DMS53 treated with DMSO at 0.1 percent for 48 hours (cell line): ENCODE measurements around the gene PAN3.
"Not testable (repeated sequence)": the region's sequence is repeated elsewhere in the genome, so short reads cannot be mapped to it uniquely, and the experiment has no call there.

ENCODE experiments used
- DNase-seq: peaks from one replicate; lab custom pipeline; 2025; ENCODE audit not compliant: unreplicated experiment; lab: John Stamatoyannopoulos, UW

Gene PAN3

DNA sequence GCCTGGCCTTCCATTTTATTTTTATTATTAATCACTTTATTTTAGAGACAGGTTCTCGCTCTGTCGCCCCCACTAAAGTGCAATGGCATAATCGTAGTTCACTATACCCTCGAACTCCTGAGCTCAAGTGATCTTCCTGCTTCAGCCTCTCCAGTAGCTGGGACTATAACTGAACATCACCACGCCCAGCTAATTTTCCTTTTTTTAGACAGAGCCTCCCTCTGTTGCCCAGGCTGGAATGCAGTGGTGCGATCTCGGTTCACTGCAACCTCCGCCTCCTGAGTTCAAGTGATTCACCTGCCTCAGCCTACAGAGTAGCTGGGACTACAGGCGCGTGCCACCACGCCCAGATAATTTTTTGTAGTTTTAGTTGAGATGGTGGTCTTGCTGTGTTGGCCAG, 6.7 kb upstream of the PAN3 start:
- no peak for DNase-seq

DNA sequence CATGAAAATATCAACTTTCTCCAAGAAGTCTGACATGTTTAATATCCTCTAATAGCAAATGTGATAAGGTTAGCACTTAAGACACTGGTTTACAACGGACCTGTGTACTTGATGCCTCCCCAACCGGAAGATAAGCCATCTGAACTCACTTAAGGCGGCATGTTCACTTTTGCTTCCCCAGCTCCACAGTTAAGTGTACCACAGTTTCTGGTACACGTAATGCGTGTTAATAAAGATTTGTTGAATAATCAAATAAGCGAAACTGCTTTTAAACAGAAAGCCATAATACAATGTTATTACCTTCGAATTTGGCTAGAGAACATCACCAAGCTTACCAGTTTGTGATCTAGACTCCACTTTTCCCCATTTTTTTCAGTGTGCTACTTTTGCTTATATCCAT, 1.4 kb upstream of the PAN3 start:
- no peak for DNase-seq

DNA sequence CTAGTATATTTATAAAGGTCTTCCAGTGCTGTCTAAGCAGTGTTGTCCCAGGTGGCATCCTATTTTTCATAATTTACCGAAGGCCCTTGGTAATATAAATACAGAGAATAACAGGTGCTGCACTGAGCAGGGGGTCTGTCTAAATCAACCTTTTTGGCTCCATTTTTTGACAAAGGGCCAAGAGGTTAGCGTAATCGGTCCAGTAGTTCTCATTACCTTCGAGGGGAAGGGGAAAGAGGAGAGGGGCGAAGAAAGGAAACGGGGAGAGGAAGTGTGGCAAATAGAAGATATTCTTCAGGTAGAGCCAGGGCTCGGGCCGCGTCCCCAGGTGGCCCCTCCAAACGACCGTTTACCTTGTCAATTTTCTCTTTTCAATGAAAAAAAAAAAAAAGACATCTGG, 749 bp upstream of the PAN3 start:
- no peak for DNase-seq

DNA sequence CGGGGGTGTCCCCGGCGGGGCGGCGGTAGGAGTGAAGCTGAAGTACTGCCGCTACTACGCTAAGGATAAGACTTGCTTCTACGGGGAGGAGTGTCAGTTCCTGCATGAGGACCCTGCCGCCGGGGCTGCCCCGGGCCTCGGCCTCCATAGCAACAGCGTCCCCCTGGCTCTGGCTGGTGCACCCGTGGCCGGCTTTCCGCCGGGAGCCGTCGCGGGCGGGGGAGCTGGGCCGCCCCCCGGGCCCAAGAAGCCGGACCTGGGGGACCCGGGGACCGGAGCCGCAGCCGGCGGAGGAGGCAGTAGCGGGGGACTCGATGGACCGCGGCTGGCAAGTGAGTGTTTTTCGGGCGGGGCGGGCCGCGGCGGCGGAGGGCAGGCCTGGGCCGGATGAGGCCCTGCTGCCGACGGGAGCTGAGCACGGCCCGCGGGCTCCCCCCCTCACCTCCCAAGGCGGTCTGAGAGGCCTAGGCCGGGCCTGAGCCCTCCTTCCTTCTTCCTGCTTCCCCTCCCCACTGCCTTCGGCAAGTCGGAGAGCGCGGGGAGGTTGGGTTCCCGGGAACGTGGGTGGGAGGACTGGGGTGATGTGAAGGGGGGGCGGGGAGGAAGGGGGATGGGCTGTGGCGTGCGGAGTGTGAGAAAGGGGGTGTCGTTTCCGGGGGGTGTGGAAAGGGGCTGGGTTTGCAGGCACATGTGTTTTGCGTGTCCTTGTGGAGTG, 568 bp downstream of the PAN3 start:
- peak; percentile 57 for DNase-seq

DNA sequence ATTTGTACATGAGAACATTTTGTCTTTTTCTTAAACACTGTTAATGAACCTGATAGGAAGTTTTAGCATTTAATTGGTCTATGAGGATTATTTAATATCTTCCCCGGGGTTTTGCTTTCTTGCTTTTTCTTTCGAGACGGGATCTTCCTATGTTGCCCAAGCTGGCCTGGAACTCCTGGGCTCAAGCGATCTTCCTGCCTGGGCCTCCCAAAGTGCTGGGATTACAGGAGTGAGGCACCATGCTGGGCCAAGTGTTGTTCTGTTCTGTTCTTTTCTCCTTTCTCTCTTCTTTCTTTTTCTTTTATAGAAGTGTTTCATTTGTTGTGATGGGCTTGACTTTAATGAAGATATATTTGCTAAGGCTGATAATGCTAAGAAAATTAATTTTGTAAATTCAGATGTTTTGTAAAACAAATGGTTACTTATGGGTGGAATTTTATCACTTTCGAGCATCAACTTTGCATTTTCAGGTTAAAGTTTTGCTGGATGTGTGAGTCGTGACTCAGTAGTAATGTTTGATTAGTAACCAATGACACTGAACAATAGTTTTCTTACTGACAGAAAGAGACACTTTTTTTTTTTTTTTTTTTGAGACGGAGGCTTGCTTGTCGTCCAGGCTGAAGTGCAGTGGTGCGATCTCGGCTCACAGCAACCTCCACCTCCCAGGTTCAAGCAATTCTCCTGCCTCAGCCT, 2.2 kb downstream of the PAN3 start:
- no peak for DNase-seq

DNA sequence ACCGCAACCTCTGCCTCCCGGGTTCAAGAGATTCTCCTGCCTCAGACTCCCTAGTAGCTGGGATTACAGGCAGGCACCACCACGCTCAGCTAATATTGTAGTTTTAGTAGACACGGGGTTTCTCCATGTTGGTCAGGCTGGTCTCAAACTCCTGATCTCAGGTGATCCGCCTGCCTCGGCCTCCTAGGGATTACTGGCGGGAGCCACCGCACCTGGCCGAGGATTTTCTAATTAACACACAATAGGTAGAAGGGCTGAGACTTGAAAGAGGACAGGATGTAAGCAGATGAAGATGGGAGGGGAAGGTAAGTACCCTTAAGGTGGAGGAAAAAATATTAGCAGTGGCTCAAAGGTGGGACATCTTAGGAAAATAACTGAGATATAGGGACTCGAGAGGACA, 3.2 kb downstream of the PAN3 start:
- DNase-seq = not testable (repeated sequence)

DNA sequence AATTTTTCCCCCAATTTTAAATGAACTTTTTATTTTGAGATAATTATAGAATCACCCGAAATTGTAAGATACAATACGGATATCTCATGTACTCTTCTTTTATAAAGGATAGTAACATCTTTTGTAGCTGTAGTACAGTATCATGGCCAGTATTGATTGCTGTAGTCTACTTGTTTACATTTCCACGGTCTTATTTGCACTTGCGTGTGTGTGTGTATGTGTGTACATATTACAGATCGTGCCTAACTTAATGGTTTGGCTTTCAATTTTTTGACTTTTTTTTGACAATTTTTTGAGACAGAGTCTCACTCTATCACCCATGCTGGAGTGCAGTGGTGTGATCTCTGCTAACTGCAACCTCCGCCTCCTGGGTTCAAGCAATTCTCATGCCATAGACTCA, 6.7 kb downstream of the PAN3 start:
- no peak for DNase-seq

DNA sequence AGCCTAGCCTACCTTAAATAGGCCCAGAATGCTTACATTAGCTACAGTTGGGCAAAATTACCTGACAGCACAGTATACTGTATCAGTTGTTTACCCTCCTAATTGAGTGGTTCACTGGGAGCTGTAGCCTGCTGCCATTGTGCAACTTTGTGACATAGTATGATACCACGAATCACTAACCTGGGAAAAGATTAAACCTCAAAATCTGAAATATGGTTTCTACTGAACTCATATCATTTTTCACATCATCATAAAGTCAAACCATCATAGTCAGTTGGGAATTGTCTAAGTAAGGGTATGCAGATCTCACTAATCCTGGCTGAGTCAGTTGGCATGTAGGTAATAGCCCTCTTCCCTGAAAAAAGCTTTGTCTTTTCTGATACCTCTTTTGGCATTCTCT, 9.2 kb downstream of the PAN3 start:
- DNase-seq = no peak

DNA sequence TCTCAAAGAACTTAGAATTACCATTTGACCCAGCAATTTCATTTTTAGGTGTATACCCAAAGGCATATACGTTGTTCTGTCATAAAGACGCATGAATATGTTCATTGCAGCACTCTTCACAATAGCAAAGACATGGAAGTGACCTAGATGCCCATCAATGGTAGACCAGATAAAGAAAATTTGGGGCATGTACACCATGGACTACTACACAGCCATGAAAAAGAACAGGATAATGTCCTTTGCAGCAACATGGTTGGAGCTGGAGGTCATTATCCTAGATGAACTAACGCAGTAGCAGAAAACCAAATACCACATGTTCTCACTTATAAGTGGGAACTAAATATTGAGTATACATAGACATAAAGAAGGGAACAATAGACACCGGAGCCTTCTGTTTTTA, 20.7 kb downstream of the PAN3 start:
- no peak for DNase-seq

DNA sequence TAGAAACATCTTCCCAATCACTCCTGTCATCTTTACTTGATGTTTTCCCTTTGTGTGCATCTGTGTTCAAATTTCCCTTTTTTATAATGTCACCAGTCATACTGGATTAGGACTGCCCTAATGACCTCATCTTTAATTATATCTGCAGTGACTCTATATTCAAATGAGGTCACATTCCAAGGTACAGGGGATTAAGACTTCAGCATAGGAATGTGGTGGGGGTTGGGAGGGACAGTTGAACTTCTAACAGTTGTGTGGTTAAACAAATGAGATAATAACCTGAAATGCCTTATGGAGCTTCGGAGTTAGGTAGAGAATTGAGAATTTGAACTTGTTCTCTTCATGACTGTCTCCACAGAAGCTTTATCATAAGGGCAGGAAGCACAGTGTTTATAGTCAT, 23.0 kb downstream of the PAN3 start:
- DNase-seq = no peak

DNA sequence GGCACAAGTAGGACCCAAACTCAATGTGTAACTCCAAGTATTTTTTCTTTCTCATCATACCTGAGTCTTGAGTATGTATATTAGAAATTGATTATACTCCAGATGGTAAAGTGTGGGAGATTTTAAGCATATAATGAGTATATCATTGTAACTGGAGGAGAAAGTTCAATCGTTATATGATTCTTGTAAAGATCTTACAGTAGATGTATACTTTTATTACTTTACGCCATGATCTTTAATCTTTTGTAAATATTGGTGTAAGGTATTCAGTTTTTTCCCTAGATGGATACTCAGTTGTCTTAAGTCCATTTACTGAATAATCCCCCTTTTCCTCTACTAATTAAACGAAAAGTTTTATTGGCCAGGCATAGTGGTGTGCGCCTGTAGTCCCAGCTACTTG, 25.2 kb downstream of the PAN3 start:
- DNase-seq = no peak

DNA sequence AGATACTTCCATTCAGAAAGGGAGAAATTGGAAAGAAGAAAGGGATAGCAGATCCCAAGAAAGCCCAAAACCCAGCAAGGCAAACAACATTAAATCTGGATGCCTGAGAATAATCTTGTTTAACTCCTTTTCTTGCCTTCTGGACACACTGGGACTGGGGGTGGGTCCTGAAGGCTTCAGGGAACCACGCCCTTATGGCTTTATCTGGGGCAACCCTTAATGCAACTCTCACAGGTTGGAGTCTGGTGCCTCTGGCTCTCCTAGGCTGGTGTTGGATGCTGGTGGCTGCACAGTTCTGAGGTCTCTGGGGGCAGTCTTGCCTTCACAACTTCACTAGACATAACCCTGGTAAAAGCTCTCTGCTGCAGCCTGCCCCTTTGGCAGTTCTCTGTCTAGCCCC, 27.9 kb downstream of the PAN3 start:
- no peak for DNase-seq

DNA sequence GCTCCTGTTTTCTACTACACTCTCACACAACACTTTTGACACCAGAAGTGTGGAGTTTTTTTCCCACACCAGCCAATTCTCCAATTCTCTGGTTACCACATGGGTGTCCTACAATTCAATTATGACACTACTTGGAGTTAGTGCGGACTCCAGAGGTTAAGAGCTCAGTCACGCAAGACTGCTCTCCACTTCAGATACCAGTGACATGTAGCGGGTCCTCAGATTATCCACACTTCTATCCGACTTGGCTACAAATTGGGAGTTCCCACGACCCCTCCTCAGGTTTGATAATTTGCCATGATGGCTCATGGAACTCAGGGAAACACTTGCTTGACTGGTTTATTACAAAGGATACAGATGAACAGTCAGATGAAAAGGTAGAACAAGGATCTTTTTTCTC, 32.9 kb downstream of the PAN3 start:
- DNase-seq = no peak

DNA sequence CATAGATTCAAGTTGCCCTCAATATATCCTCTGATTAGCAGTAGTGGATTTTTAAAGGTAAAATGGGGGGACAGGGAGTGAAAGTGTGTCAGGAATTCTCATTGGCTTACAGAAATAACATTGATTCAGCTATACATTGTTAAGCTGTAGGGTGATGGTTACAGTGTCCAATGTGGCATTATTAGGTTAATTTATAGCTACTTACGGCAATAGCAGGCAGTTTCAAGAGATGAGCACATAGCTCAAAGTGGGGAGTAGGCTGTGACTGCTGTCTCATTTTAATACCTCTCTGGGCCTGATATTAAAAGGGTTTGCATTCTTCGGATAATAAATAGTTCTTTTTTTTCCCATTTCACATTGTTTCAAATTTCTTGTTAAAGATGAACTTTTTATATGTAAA, 34.6 kb downstream of the PAN3 start:
- no peak for DNase-seq

DNA sequence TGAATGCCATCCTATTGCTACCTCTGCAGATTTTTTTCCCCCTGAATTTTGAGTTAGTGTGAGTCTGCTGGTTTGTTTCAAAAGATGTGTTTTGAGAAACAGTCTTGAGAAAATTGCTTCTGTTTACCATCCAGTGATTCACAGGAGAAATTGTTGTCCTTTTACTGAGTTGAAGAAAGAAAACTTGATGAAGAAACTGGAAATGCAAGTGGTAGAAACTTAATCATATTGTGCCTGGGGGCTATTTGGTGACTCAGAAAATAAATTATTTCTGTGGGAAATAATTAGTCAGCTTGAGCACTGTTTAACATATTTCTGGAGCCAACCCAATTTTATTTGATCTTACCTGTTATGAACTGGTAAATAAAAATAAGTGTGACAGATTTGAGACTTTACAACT, 35.4 kb downstream of the PAN3 start:
- DNase-seq = no peak

DNA sequence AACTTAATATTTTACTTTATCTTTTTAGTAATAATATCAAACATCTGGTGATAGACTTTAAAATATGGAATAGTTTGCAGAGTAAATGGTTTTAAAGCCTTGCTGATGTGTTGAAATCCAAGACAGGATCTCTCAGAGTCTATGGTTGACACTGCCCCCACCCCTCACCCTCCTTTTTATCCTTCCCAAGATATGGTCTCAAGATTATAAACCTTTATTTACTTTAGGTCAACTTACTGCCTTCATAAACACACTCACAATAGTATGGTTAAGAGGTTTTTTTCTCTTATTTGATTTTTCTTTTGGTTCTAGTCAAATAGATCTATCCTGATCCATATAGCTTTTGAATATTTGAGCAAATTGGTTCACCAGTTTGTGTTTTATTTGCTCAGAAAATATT, 39.0 kb downstream of the PAN3 start:
- DNase-seq = no peak

DNA sequence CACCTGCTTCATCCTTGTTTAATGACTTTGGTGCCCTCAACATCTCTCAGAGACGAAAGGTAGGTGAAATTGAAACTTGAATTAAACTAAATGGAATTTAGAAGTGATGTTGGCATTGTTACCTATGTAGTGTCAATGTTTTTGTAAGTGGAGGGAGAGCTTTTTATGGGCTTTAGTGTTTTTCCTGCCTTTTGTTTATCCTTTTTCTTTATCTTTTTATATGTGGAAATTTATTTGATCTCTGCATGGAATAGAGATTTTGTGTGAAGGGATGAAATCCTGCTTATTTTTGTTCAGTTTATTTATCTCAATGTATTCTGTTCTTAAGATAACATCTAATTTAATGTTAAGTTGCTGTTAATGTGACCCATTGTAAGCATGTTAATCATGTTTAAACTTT, 39.5 kb downstream of the PAN3 start:
- DNase-seq = no peak

DNA sequence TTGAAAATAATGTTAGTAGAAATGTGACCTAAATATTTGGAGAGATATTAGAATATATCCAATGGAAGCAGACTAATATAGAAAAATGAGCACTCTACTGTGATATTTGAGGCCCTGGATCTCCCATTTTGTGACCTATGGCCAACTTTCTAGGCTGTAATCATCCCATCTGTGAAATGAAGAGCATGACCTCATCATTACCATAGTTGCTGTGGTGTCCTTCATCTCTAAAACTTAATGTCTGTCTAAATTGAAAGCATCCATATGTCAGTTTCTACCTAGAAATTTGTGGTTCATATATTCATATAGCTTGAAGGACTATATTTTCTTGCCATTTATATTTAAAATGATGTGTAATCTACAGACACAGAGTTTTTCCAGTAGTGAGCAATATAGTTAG, 41.6 kb downstream of the PAN3 start:
- DNase-seq = no peak

DNA sequence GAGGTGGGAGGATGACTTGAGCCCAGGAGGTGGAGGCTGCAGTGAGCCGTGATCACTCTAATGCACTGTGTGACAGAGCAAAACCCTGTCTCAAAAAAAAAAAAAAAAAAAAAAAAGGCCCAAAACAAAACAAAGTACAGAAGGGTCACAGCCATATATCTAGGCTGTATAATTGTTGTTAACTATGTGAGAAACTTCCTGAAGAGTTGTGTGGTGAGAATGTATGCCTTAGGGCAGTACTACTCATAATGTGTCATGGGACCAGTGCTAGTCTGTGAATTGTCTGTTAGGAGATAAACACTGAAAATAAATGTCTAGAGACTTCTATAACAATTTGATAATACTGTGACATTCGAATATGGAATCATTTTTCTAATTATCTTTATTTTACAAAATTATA, 43.1 kb downstream of the PAN3 start:
- DNase-seq = no peak

DNA sequence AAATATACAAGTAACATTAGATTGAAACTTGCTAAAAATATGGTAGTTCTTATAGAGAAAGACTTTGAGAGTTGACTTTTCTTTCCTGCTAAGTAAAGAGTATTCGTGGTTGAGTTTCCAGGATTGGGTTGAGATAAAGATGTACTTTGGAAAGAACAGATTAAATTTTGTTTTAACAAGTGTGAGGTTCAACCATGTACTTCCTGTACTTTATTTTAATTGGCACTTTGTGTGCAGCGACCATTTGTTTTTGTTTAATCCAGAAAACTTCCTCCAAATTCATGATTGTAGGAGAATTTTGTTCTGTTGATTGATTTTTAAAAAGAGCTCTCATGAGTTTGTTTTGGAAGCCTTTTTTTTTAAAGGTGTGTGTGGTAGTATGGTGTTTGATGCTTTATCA, 46.9 kb downstream of the PAN3 start:
- no peak for DNase-seq

DNA sequence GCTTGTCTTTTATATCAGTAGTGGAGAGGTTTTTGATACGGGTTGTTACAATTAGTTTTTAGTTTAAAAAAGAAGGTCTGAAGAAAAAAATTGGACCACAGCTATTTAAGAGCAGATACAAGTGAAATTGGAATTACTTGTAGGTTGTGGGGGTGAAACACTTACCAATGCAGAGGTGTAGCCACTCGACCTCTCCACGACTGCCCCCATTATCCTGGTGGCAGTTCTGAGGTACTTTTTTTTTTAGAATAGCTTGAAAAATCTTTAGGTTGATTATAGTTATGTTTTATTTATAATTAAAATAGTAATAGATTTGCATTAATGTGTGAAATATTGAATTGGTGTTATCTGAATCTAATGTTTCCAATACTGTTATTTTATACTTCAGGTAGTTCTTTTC, 60.7 kb downstream of the PAN3 start:
- no peak for DNase-seq

DNA sequence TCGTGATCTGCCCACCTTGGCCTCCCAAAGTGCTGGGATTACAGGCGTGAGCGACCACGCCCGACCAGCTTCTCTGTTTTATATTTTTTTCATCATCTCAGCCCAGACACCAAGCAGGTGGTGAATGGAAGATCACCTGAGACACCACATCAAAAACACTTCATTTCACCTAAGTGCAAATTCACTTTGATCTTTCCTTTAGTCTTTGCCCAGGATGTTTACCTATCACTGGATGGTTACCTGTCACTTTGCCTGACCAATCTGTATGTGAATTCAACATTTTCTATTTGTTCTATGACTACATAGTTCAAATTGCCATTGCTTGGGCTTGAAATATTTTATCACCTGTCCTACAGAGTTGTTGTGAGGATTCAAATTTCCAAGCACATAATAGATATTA, 65.7 kb downstream of the PAN3 start:
- DNase-seq = peak; percentile 99
